ENCODE results near the gene MYBPHL.

MYBPHL gene

DNA sequence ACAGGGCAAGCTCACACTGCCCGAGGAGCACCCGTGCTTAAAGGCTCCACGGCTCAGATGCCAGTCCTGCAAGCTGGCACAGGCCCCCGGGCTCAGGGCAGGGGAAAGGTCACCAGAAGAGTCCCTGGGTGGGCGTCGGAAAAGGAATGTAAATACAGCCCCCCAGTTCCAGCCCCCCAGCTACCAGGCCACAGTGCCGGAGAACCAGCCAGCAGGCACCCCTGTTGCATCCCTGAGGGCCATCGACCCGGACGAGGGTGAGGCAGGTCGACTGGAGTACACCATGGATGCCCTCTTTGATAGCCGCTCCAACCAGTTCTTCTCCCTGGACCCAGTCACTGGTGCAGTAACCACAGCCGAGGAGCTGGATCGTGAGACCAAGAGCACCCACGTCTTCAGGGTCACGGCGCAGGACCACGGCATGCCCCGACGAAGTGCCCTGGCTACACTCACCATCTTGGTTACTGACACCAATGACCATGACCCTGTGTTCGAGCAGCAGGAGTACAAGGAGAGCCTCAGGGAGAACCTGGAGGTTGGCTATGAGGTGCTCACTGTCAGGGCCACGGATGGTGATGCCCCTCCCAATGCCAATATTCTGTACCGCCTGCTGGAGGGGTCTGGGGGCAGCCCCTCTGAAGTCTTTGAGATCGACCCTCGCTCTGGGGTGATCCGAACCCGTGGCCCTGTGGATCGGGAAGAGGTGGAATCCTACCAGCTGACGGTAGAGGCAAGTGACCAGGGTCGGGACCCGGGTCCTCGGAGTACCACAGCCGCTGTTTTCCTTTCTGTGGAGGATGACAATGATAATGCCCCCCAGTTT is 56.1 kb downstream of the MYBPHL start:
- H3K36me3 ChIP-seq (ENCODE audit: insufficient read depth, low read length) = no peaks in the 10 kb centered on the region; the same call in 1 of the 2 replicates
- TF ChIP-seq FOXP2 (optimal IDR thresholded peaks at IDR 0.05; ENCODE audit: control extremely low read depth, extremely low read length, insufficient read depth) (no peak), EZH2 (IDR thresholded peaks at IDR 0.05) (no peak), POLR2AphosphoS5 (IDR thresholded peaks at IDR 0.05; ENCODE audit: borderline replicate concordance, low read depth, low read length) (no peak)
- no peaks in the 10 kb centered on the region for H3K9me3 ChIP-seq (ENCODE audit: low read depth, low read length)
- no peak overlapping the region for H3K9ac ChIP-seq (ENCODE audit: insufficient read length)
- no peak for DNase-seq (ENCODE audit: low read depth, low spot score)
- no peak overlapping the region for H3K27ac ChIP-seq
- peak overlapping the region; percentile 75 for H3K4me3 ChIP-seq

DNA sequence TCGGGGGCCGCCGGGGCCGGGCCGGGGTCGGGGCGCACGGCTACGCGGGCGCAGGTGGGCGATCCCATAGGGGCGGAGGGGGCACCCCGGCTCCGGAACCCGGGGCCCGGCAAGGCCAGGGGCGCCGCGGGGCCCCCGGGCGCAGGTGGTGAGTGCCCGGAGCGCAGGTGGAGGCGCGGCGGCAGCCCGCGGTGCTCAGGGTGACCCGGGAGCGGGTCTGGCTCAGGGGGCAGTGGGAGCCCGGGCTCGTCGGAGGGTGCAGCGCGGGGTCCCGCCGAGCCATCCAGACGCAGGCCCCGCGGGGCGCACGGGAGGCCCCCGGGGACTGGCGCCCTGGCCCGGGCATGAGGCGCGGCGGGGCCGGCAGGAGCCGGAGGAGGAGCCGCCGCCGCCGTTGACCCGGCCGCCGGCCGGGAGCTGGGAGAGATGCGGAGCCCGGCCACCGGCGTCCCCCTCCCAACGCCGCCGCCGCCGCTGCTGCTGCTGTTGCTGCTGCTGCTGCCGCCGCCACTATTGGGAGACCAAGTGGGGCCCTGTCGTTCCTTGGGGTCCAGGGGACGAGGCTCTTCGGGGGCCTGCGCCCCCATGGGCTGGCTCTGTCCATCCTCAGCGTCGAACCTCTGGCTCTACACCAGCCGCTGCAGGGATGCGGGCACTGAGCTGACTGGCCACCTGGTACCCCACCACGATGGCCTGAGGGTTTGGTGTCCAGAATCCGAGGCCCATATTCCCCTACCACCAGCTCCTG is 57.0 kb downstream of the MYBPHL start:
- Histone ChIP-seq H3K36me3 (ENCODE audit: insufficient read depth, low read length) (no peaks in the 10 kb centered on the region; the same call in 1 of the 2 replicates), H3K27ac (no peak overlapping the region), H3K9ac (ENCODE audit: insufficient read length) (no peak overlapping the region), H3K9me3 (ENCODE audit: low read depth, low read length) (no peaks in the 10 kb centered on the region), H3K4me3 (peak overlapping the region; percentile 75)
- TF ChIP-seq POLR2AphosphoS5 (IDR thresholded peaks at IDR 0.05; ENCODE audit: borderline replicate concordance, low read depth, low read length) (no peak), FOXP2 (optimal IDR thresholded peaks at IDR 0.05; ENCODE audit: control extremely low read depth, extremely low read length, insufficient read depth) (no peak), EZH2 (IDR thresholded peaks at IDR 0.05) (no peak)
- DNase-seq (ENCODE audit: low read depth, low spot score) = no peak

DNA sequence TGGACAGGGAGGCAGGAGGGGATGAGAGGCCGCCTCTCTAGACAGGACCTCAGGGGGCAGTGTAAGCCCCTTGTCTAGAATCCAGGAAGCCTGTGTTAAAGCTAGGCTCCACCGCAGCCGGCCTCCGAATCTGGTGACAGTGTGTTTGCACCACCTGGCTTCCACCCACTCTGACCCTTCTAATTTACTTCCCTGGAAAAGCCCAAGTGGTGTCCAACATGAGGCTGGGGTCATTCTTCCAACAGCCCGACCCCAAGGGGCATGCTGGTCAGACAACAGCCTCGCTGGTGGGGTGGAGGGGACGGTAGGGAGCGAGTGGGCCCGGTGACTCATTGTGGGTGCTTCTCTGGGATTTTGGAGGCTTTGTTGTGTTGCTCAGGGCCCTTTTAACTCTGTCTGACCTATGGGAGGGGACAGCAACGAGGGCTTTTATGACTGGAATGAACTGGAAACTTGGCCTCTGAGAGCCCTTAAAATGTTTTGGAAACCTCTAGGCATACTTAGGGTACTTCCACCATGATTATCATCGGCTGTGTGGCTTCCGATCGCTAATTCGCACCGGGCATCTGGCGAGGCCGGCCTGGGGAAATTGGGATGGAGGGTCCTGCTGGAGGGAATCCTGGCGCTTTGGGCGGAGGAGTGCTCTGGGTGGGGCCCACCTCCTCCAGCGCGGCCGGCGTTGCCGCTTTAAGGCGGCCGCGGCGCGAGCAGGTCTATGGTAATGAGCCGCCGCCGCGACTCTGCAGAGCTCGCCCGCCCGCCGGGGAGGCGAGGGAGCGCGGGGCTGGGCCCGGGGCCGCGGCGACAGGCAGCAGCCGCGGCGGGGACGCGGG is 57.8 kb downstream of the MYBPHL start, which contains the start of gene CELSR2:
TSS of gene CELSR2 (plus strand) at position 743 of the 833 bp plus-strand sequence. CDS start 541 bp downstream, outside the sequence.
- TF ChIP-seq FOXP2 (optimal IDR thresholded peaks at IDR 0.05; ENCODE audit: control extremely low read depth, extremely low read length, insufficient read depth) = no peak
- peak; percentile 29; the same call in 1 of the 2 replicates for TF ChIP-seq POLR2AphosphoS5 (IDR thresholded peaks at IDR 0.05; ENCODE audit: borderline replicate concordance, low read depth, low read length)
- Histone ChIP-seq H3K9ac (ENCODE audit: insufficient read length) (no peak within 1 kb of the TSS), H3K36me3 (ENCODE audit: insufficient read depth, low read length) (no peaks in the 10 kb centered on the region; the same call in 1 of the 2 replicates), H3K4me3 (peak within 1 kb of the TSS; percentile 75), H3K27ac (no peak within 1 kb of the TSS), H3K9me3 (ENCODE audit: low read depth, low read length) (no peaks in the 10 kb centered on the region)
- DNase-seq (ENCODE audit: low read depth, low spot score) = no peak

DNA sequence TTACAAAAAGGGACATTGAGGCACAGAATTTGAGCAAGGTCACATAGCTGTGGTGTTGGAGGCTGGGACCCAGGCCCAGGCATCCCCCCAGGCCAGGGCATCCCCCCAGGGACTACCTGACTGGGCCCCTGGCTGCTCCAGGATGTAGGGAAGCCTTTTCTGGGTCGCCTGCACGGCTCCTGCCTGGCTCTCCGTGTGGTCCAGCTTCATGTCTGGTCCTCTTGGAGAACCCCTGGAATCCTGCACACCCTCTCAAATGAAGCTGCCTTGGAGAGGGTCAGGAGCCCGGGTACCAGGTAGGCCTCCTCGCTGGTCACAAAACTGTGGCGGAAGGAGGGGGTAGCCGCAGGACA is 58.4 kb downstream of the MYBPHL start:
- H3K27ac ChIP-seq = no peak overlapping the region
- no peak for DNase-seq (ENCODE audit: low read depth, low spot score)
- H3K9ac ChIP-seq (ENCODE audit: insufficient read length) = no peak overlapping the region
- TF ChIP-seq EZH2 (IDR thresholded peaks at IDR 0.05) (no peak), FOXP2 (optimal IDR thresholded peaks at IDR 0.05; ENCODE audit: control extremely low read depth, extremely low read length, insufficient read depth) (no peak), POLR2AphosphoS5 (IDR thresholded peaks at IDR 0.05; ENCODE audit: borderline replicate concordance, low read depth, low read length) (no peak)
- H3K4me3 ChIP-seq = no peak overlapping the region
- H3K36me3 ChIP-seq (ENCODE audit: insufficient read depth, low read length) = no peaks in the 10 kb centered on the region; the same call in 1 of the 2 replicates
- H3K9me3 ChIP-seq (ENCODE audit: low read depth, low read length) = no peaks in the 10 kb centered on the region

DNA sequence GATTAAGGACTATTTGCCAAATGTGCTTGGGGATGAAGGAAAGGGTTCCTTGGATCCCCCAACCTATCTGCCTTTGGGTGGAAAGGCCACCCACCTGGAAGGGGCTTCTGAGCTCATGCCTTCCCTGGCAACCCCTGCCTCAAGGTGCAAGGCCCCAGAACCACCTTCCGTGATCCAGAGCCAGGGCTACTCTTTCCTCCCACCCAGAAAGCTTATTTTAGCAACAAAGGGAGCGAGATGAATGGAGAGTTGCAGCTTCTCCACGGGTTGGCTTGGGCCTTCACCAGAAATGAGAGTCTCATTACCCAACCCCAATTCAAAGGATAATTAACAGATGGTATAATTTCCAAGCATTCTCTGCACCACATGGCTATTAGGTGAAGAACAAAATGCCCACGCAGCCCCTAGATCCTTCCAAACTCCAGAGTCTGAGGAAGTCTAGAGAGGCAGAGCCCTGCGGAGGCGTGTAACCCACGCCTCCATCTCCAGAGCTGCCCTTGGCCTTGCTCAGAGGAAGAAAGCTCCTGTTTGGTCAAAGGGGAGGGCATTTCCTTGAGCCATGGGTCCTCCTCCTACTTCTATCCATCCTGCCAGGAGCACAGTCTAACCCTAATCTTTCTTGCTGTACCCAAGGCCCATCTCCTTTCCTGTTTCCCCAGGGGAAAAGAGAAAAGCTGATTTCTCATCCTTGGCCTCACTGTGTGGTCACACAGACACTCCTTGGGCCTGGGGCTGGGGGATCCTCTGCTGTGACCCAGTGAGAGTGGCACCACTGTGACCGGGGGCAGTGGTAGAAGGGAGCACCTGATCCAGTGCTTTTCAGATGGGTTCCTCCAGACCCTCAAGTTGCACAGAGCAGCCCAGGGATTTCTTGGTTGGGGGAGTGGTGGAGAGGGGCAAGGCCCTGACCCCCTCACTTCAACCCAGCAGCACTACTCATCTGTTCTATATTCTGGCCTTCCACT is 59.1 kb downstream of the MYBPHL start:
- no peaks in the 10 kb centered on the region for H3K9me3 ChIP-seq (ENCODE audit: low read depth, low read length)
- H3K9ac ChIP-seq (ENCODE audit: insufficient read length) = no peak overlapping the region
- no peak for TF ChIP-seq EZH2 (IDR thresholded peaks at IDR 0.05)
- TF ChIP-seq POLR2AphosphoS5 (IDR thresholded peaks at IDR 0.05; ENCODE audit: borderline replicate concordance, low read depth, low read length) = no peak
- TF ChIP-seq FOXP2 (optimal IDR thresholded peaks at IDR 0.05; ENCODE audit: control extremely low read depth, extremely low read length, insufficient read depth) = no peak
- no peak overlapping the region for H3K27ac ChIP-seq
- DNase-seq (ENCODE audit: low read depth, low spot score) = no peak
- no peaks in the 10 kb centered on the region; the same call in 1 of the 2 replicates for H3K36me3 ChIP-seq (ENCODE audit: insufficient read depth, low read length)
- H3K4me3 ChIP-seq = no peak overlapping the region

DNA sequence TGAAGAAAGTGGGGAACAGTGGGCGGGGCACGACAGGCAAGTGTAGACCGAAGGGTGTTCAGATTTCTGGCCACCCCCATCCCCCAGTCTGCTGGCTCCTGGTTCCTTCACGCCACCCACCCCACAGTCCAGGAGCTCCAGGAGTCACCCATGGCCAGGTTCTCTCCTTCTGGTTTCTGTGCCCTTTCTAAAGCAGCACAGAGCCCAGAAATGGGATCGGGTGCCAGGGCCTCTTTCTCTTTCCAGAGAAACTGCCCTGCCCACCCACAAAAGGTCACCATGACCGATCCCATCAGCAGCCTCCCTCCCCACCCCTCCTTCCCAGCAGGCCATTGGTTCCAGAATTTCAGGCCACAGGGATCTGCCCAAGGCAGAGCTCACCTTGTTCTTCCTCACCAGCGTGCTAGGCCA is 60.7 kb downstream of the MYBPHL start:
- H3K36me3 ChIP-seq (ENCODE audit: insufficient read depth, low read length) = no peaks in the 10 kb centered on the region
- no peak overlapping the region for H3K4me3 ChIP-seq
- no peak for TF ChIP-seq EZH2 (IDR thresholded peaks at IDR 0.05)
- no peak for TF ChIP-seq POLR2AphosphoS5 (IDR thresholded peaks at IDR 0.05; ENCODE audit: borderline replicate concordance, low read depth, low read length)
- TF ChIP-seq FOXP2 (optimal IDR thresholded peaks at IDR 0.05; ENCODE audit: control extremely low read depth, extremely low read length, insufficient read depth) = no peak
- H3K27ac ChIP-seq = no peak overlapping the region
- H3K9ac ChIP-seq (ENCODE audit: insufficient read length) = no peak overlapping the region
- no peak for DNase-seq (ENCODE audit: low read depth, low spot score)
- H3K9me3 ChIP-seq (ENCODE audit: low read depth, low read length) = no peaks in the 10 kb centered on the region

All from SK-N-MC (cell line).